Naive thymus-derived CD4-positive, alpha-beta T cell (primary cell): ENCODE data around the gene NOX5. TPM values are rescaled to one million over a fixed set of nuclear protein-coding genes. Genes with fewer than 3 reads are reported as not detected.

ENCODE experiments used
- ATAC-seq: fragments of 150-1000 bp; cut with Tn5 transposase; 2 replicates; pipeline ENCODE4 v1.10.0; 2021; ENCODE audit warnings: mild to moderate bottlenecking, moderate library complexity
- CTCF ChIA-PET: fragments of 350-600 bp; sonication (Branson Sonifier 250); formaldehyde crosslinking; loops from one replicate; lab custom pipeline; 2021; ENCODE audit warnings: antibody characterized with exemption; lab: Charles Lee
- POLR2A ChIA-PET: fragments of 350-600 bp; sonication (Branson Sonifier 250); formaldehyde crosslinking; loops from one replicate; lab custom pipeline; 2021; ENCODE audit warnings: antibody characterized with exemption, inconsistent platforms; lab: Charles Lee
- DNase-seq, 9 donors: peaks; one replicate each; pipeline versions ENCODE4 v3.0.0 to v3.0.0-alpha.2; 2020 to 2022; ENCODE audit warnings: mixed read lengths in 1 of 9
- H3K27ac ChIP-seq: one replicate; pipeline ENCODE4 v1.7.0; 2013; ENCODE audit warnings: mild to moderate bottlenecking, low read depth, low read length, moderate library complexity
- H3K27me3 ChIP-seq, 2 donors: one replicate each; pipeline ENCODE4 v1.7.0; 2013; ENCODE audit warnings: low read length in 2 of 2, mild to moderate bottlenecking in 2 of 2, moderate library complexity in 2 of 2; ENCODE audit not compliant: control insufficient read depth in 2 of 2, insufficient read depth in 2 of 2
- H3K36me3 ChIP-seq, 3 experiments: 1 replicate in 2 of 3; 2 replicates in 1 of 3; pipeline ENCODE4 v1.7.0; 2013; ENCODE audit warnings: low read length in 3 of 3, mild to moderate bottlenecking in 3 of 3, moderate library complexity in 1 of 3; ENCODE audit not compliant: insufficient read depth in 3 of 3, control insufficient read depth in 2 of 3
- H3K4me1 ChIP-seq, 2 donors: one replicate each; pipeline ENCODE4 v1.7.0; 2013; ENCODE audit warnings: low read length in 2 of 2, mild to moderate bottlenecking in 2 of 2, moderate library complexity in 1 of 2; ENCODE audit not compliant: control insufficient read depth in 2 of 2, insufficient read depth in 2 of 2
- H3K4me3 ChIP-seq: 2 replicates; pipeline ENCODE4 v1.7.0; 2013; ENCODE audit warnings: mild to moderate bottlenecking, low read length
- H3K9me3 ChIP-seq, 3 experiments: 1 replicate in 2 of 3; 2 replicates in 1 of 3; pipeline ENCODE4 v1.7.0; 2013; ENCODE audit warnings: low read length in 3 of 3; ENCODE audit not compliant: control insufficient read depth in 2 of 3
- H3K27ac Mint-ChIP-seq, 9 donors: one replicate each; pipeline ENCODE4 v1.8.0; 2020 to 2022; ENCODE audit warnings: mixed read lengths in 9 of 9, mild to moderate bottlenecking in 8 of 9, moderate library complexity in 5 of 9, inconsistent platforms in 2 of 9
- H3K27me3 Mint-ChIP-seq, 5 donors: one replicate each; pipeline ENCODE4 v1.8.0; 2021 to 2022; ENCODE audit warnings: mixed read lengths in 5 of 5, mild to moderate bottlenecking in 1 of 5
- H3K36me3 Mint-ChIP-seq, 5 donors: one replicate each; pipeline ENCODE4 v1.8.0; 2020 to 2022; ENCODE audit warnings: mixed read lengths in 5 of 5, mild to moderate bottlenecking in 3 of 5, inconsistent platforms in 1 of 5
- H3K4me1 Mint-ChIP-seq, 7 donors: one replicate each; pipeline ENCODE4 v1.8.0; 2020 to 2022; ENCODE audit warnings: mixed read lengths in 7 of 7, mild to moderate bottlenecking in 3 of 7, inconsistent platforms in 1 of 7
- H3K4me3 Mint-ChIP-seq, 10 donors: one replicate each; pipeline ENCODE4 v1.8.0; 2020 to 2022; ENCODE audit warnings: mild to moderate bottlenecking in 10 of 10, mixed read lengths in 10 of 10, moderate library complexity in 6 of 10, inconsistent platforms in 2 of 10
- H3K9me3 Mint-ChIP-seq, 11 donors: one replicate each; pipeline ENCODE4 v1.8.0; 2020 to 2022; ENCODE audit warnings: mixed read lengths in 11 of 11, mild to moderate bottlenecking in 4 of 11, inconsistent platforms in 1 of 11, moderate library complexity in 1 of 11
- intact Hi-C, 2 donors: fragments of 100-400 bp; cut with micrococcal nuclease; formaldehyde crosslinking; loops; one replicate each; pipeline ENCODE4 v1.15.1; 2023
- polyA plus RNA-seq, 2 donors: library from polyadenylated mRNA; unstranded; fragments of 300-500 nt; fragmentation: Illumina TruSeq; gene quantifications; one replicate each; pipeline ENCODE4 v1.2.3, GENCODE V29; 2021
- total RNA-seq, 6 experiments: library from RNA in 5 of 6; stranded (reverse) in 5 of 6; gene quantifications; 1 replicate in 5 of 6; 2 replicates in 1 of 6; pipeline ENCODE4 v1.2.3 and lab custom pipeline; 2021 to 2026

Gene NOX5
- total and polyA plus RNA-seq, 7 experiments from 2014 or later = 0.05 TPM; not detected in 6

GRCh38 chr15:68984586-68984985, 29.9 kb upstream of the NOX5 start:
- intact Hi-C loops = no loop called here
- no peaks in the 10 kb centered on the region for H3K27me3 ChIP-seq
- H3K27ac Mint-ChIP-seq = no peak overlapping the region
- H3K36me3 ChIP-seq = no peaks in the 10 kb centered on the region
- H3K4me1 Mint-ChIP-seq = no peaks in the 10 kb centered on the region
- no peaks in the 10 kb centered on the region for H3K36me3 Mint-ChIP-seq
- no peak overlapping the region for H3K27ac ChIP-seq
- H3K9me3 Mint-ChIP-seq = peaks cover 0 to 1% (median 0%) of the 10 kb centered on the region in 11 donors
- no peak overlapping the region for H3K4me3 ChIP-seq
- no peak overlapping the region for H3K4me3 Mint-ChIP-seq
- H3K27me3 Mint-ChIP-seq = peaks cover 2 to 39% (median 16%) of the 10 kb centered on the region in 5 donors
- ChIA-PET CTCF (no interaction called here), POLR2A (no interaction called here)
- H3K9me3 ChIP-seq = no peaks in the 10 kb centered on the region
- H3K4me1 ChIP-seq = no peaks in the 10 kb centered on the region
- DNase-seq = no peak
- ATAC-seq = no peak

- H3K4me1 Mint-ChIP-seq = no peaks in the 10 kb centered on the region
- POLR2A ChIA-PET = no interaction called here
- Histone ChIP-seq H3K4me1 (no peaks in the 10 kb centered on the region), H3K4me3 (no peak overlapping the region), H3K27ac (no peak overlapping the region), H3K36me3 (no peaks in the 10 kb centered on the region), H3K9me3 (no peaks in the 10 kb centered on the region), H3K27me3 (no peaks in the 10 kb centered on the region)
- CTCF ChIA-PET = no interaction called here
- no peaks in the 10 kb centered on the region for H3K36me3 Mint-ChIP-seq
- H3K27me3 Mint-ChIP-seq = peaks cover 2 to 32% (median 16%) of the 10 kb centered on the region in 5 donors
- H3K9me3 Mint-ChIP-seq = peaks cover 0 to 1% (median 0%) of the 10 kb centered on the region in 11 donors
- intact Hi-C loops = no loop called here
- ATAC-seq = no peak
- H3K27ac Mint-ChIP-seq = no peak overlapping the region
- H3K4me3 Mint-ChIP-seq = no peak overlapping the region
- DNase-seq = no peak
Measured at GRCh38 chr15:68985361-68985891, 29.1 kb upstream of the NOX5 start.

- DNase-seq = no peak
- CTCF ChIA-PET = no interaction called here
Measured at GRCh38 chr15:68986322-68986721, 28.2 kb upstream of the NOX5 start.

GRCh38 chr15:68987120-68987519, 27.4 kb upstream of the NOX5 start:
- intact Hi-C loops = no loop called here

More at GRCh38 chr15:68986322-68986721, 28.2 kb upstream of the NOX5 start:
- no peaks in the 10 kb centered on the region for H3K9me3 ChIP-seq
- no peak overlapping the region for H3K27ac Mint-ChIP-seq
- no peak overlapping the region for H3K4me3 ChIP-seq
- no peaks in the 10 kb centered on the region for H3K27me3 ChIP-seq
- H3K4me1 ChIP-seq = no peaks in the 10 kb centered on the region
- no peak for ATAC-seq
- intact Hi-C loops = no loop called here
- POLR2A ChIA-PET = interaction anchor here (0.5 kb wide), 1 partner anchor 22 kb away, joined by 3 read pairs; no protein-coding TSS in a partner anchor
- no peak overlapping the region for H3K4me3 Mint-ChIP-seq
- H3K4me1 Mint-ChIP-seq = no peaks in the 10 kb centered on the region
- H3K27me3 Mint-ChIP-seq = peaks cover 1 to 27% (median 16%) of the 10 kb centered on the region in 5 donors
- peaks cover 0 to 1% (median 0%) of the 10 kb centered on the region in 11 donors for H3K9me3 Mint-ChIP-seq
- no peaks in the 10 kb centered on the region for H3K36me3 ChIP-seq
- H3K27ac ChIP-seq = no peak overlapping the region
- no peaks in the 10 kb centered on the region for H3K36me3 Mint-ChIP-seq

GRCh38 chr15:68987676-68988075, 26.8 kb upstream of the NOX5 start:
- Histone ChIP-seq H3K4me3 (no peak overlapping the region), H3K27me3 (no peaks in the 10 kb centered on the region), H3K9me3 (no peaks in the 10 kb centered on the region), H3K36me3 (no peaks in the 10 kb centered on the region), H3K4me1 (no peaks in the 10 kb centered on the region), H3K27ac (no peak overlapping the region)
- Mint-ChIP-seq H3K36me3 (no peaks in the 10 kb centered on the region), H3K4me3 (no peak overlapping the region), H3K27ac (no peak overlapping the region), H3K4me1 (no peaks in the 10 kb centered on the region), H3K27me3 (peaks cover 0 to 26% (median 6%) of the 10 kb centered on the region in 5 donors), H3K9me3 (peaks cover 0 to 1% (median 0%) of the 10 kb centered on the region in 11 donors)
- intact Hi-C loops = no loop called here
- POLR2A ChIA-PET = no interaction called here
- CTCF ChIA-PET = no interaction called here
- DNase-seq (no peak), ATAC-seq (no peak)

More at GRCh38 chr15:68987120-68987519, 27.4 kb upstream of the NOX5 start:
- no peak overlapping the region for H3K4me3 ChIP-seq
- POLR2A ChIA-PET = no interaction called here
- H3K9me3 Mint-ChIP-seq = peaks cover 0 to 1% (median 0%) of the 10 kb centered on the region in 11 donors
- no peaks in the 10 kb centered on the region for H3K4me1 Mint-ChIP-seq
- CTCF ChIA-PET = no interaction called here
- H3K9me3 ChIP-seq = no peaks in the 10 kb centered on the region
- H3K4me1 ChIP-seq = no peaks in the 10 kb centered on the region
- DNase-seq = no peak
- H3K27me3 ChIP-seq = no peaks in the 10 kb centered on the region
- ATAC-seq = no peak
- H3K4me3 Mint-ChIP-seq = no peak overlapping the region
- no peaks in the 10 kb centered on the region for H3K36me3 ChIP-seq
- no peaks in the 10 kb centered on the region for H3K36me3 Mint-ChIP-seq
- peaks cover 0 to 26% (median 9%) of the 10 kb centered on the region in 5 donors for H3K27me3 Mint-ChIP-seq
- no peak overlapping the region for H3K27ac Mint-ChIP-seq
- H3K27ac ChIP-seq = no peak overlapping the region

- no peaks in the 10 kb centered on the region for H3K4me1 ChIP-seq
- ChIA-PET CTCF (no interaction called here), POLR2A (no interaction called here)
- H3K4me3 Mint-ChIP-seq = no peak overlapping the region
- H3K9me3 Mint-ChIP-seq = no peaks in the 10 kb centered on the region
- peaks cover 0 to 20% (median 6%) of the 10 kb centered on the region in 5 donors for H3K27me3 Mint-ChIP-seq
- intact Hi-C loops = no loop called here
- H3K4me3 ChIP-seq = no peak overlapping the region
- H3K27ac ChIP-seq = no peak overlapping the region
- H3K27me3 ChIP-seq = no peaks in the 10 kb centered on the region
- DNase-seq (no peak), ATAC-seq (no peak)
- no peaks in the 10 kb centered on the region for H3K4me1 Mint-ChIP-seq
- H3K27ac Mint-ChIP-seq = no peak overlapping the region
- H3K9me3 ChIP-seq = no peaks in the 10 kb centered on the region
- H3K36me3 ChIP-seq = no peaks in the 10 kb centered on the region
- no peaks in the 10 kb centered on the region for H3K36me3 Mint-ChIP-seq
Measured at GRCh38 chr15:68989541-68990230, 24.8 kb upstream of the NOX5 start.
